OCI-M2 (cell line): ENCODE results near the gene OGFOD2.

Experiments
- DNase-seq: peaks from one replicate; lab custom pipeline; 2025; ENCODE audit not compliant: unreplicated experiment; lab: John Stamatoyannopoulos, UW

OGFOD2 gene

DNA sequence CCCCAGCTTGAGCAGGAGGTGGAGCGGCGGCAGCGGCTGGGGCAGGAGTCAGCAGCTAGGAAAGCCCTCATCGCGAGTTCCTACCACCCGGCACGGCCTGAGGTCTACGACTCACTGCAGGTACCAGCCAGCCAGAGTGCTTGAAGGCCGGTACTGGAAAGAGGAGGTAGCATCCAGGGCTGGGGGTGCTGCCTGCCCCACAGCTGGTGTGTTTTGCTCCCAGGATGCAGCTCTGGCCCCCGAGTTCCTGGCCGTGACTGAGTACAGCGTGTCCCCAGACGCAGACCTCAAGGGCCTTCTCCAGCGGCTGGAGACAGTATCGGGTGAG lies 1.6 kb downstream of the OGFOD2 start:
- DNase-seq = no peak

- DNase-seq = no peak
These were observed 2.1 kb downstream of the OGFOD2 start for GRCh38 chr12:122977153-122977552.

GRCh38 chr12:122977655-122978392 lies 2.8 kb downstream of the OGFOD2 start:
- DNase-seq = no peak

DNA sequence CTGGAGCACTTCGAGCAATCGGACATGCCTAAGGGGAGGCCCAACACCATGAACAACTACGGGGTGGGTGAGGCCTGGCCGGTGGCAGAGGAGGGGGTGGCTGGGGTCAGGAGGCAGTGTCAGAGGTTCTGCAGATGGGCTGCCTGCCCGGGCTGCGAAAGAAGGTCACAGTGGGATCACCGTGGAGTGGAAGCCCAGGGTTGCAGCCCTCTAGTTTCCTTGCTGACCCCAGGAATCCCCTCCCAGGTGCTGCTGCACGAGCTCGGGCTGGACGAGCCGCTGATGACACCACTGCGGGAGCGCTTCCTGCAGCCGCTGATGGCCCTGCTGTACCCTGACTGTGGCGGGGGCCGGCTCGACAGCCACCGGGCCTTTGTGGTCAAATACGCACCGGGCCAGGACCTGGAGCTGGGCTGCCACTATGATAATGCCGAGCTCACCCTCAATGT lies 3.5 kb downstream of the OGFOD2 start:
- DNase-seq = no peak

GRCh38 chr12:122979001-122979907 lies 4.2 kb downstream of the OGFOD2 start:
- no peak for DNase-seq

GRCh38 chr12:122979908-122980182 lies 4.8 kb downstream of the OGFOD2 start:
- DNase-seq = no peak

DNA sequence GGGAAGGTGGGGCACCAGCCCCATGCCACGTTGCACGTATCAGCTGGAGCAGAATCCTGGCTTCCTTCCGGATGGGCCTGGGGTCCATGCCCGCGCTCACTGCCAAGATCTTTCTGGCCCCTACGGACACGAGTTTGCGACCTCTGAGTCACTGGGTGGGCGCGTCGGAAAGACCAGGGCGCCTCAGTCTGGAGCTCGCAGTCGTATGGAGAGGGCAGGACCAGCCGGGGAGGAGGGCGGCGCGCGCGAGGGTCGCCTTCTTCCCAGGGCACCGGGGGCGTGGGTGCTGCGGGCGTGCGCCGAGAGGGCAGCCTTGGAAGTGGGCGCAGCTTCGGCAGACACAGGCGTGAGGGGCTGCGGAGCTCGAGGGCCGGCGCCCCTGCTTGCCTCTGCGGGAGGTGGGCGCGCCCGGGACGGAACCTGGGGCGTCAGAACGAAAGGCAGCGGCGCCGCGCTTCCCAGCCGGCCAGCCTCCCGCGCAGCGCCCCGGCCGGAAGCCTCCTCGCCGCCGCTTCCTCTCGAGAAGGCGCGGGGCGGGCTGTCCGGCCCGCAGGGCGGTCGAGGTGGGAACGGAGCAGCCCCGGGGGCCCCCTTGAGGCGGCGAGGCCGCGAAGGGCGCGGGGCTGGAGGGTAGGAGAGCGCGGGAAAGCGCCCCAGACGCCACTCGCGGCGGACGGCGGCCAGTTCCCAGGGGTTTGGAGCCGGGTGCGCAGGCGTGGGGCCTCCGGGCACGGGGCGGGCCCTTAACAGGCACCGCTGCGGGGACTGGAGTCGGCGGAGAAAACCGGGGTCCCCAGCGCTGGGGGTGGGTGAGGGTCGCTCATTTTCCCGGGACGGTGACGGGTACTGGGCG lies 5.4 kb downstream of the OGFOD2 start, which contains the start of gene ARL6IP4:
Gene ARL6IP4, plus strand, starts transcription at position 499 of the 853 bp plus-strand sequence. CDS start 459 bp downstream, outside the sequence.
- no peak for DNase-seq

DNA sequence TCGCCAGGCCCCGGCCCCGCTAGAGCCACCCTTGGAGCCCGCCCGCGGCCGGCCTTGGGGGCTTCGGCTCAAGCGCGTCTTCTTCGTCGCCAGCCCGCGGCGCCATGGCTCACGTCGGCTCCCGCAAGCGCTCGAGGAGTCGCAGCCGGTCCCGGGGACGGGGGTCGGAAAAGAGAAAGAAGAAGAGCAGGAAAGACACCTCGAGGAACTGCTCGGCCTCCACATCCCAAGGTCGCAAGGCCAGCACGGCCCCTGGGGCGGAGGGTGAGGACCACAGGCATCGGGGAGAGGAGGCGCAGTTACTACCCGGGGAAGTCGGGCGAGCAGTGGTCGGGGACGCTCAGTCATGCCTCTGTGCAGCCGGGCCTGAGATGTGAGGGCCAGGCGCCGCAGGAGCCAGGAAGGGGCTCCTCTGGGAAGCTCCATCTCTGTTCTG lies 6.0 kb downstream of the OGFOD2 start:
- DNase-seq = no peak

- DNase-seq = no peak
These were observed 6.8 kb downstream of the OGFOD2 start for GRCh38 chr12:122981587-122982476.

- no peak for DNase-seq
These were observed 7.4 kb downstream of the OGFOD2 start for GRCh38 chr12:122982477-122982815.

DNA sequence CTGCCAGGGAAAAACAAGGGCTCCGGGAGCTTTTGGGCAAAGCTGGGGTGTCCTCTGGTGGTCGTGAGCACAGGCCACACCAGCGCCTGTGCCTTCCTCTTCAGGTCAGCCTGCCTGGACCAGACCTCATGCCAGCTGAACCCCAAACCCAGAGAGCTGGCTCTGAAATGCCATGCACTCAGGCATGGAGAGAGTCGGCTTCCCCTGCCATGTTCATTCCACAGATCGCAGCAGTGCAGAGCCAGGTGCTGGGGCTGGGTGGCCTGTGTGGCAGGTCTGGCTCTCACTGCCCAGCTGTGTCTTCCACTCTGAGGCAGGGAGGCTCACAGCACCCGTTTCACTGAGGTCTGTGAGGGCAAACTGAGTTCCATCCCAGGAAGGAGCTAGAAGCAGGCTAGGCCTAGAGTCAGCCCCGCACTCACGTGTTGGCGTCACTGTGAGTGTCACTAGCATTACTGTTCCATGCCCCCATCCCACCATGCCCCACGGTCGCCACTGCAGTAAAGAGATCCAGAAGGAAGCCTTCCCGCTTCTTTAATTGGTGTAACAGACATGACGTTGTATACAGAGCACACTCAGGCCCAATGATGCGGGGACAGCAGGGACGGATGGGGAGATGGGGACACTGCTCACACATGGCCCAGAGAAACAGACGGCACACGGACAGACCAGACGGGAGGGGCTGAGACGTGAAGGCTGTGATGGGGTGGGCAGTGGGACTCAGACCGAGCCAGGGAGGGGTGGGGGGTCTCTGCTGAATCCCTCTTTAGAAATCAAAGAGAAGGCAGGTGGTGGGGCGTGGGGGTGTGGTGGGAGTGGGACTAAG lies 8.1 kb downstream of the OGFOD2 start:
- DNase-seq = no peak

GRCh38 chr12:122983789-122984515 lies 8.9 kb downstream of the OGFOD2 start:
- no peak for DNase-seq

DNA sequence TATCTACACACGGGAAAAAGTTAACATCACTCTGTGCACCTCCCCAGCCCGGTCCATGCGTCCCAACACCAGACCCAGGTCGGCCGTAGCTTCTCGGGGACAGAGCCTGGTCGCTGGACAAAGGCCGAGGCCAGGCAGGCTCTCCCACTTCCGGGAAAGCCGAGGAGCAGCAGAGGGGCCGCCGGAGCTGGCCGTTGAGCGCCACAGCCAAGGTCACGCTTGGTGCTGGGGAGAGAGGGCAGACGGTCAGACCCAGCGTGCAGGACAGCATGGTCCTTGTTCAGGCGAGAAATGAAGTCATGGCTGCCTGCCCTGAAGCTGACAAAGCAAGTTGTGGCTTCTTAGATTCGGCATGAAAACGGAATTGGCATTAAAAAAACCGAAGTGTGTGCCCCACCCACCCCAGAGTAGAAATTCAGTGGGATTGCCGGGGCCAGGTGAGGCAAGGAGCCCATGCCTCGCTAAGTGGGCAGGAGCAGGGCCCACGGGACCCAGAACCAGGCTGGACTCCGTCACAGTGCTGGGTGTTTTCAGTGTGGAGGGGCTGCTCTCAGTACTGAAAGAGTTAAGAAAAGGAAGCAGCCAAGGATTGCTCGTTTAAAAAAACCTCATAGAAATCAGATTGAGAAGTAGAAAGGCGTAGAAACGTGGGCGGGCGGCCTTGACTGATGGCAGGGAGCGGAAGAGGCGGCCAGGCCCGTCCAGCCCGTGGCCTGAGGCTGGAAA lies 9.7 kb downstream of the OGFOD2 start:
- DNase-seq = no peak

- DNase-seq = no peak
These were observed 10.6 kb downstream of the OGFOD2 start for GRCh38 chr12:122985338-122986257.

DNA sequence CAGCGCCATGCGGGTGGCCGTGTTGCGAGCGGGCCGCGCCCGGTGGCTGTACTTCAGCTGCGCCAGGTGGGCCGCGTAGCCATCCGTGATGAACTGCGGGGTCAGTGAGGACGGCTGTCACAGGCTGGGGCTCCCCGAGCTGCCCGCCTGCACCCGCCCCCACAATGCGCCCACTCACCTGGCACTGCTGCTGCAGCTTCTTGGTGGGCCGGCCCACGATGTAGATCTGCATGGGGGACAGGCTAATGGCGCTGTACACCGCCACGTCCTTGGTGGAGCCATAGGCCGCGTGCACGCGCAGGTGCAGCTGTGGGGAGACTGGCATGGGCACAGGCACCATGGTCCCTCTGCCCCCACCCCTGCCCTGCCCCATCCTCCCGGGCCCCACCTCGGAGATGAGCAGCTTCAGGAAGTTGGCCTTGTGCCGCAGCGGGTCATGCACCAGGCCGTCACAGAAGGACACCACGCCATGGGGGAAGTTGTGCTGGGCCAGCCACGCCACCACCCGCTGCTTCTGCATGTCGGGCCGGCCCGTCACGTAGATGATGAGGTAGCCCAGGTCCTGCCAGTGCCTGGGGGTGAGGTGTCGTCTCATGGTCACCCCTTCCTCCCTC lies 11.3 kb downstream of the OGFOD2 start:
- DNase-seq = no peak

- no peak for DNase-seq
These were observed 12.3 kb downstream of the OGFOD2 start for GRCh38 chr12:122987086-122987951.
